ENCODE measurements around the gene ZNF519.

ZNF519 gene

GRCh38 chr18:14089781-14090180 is 42.5 kb downstream of the ZNF519 start:
- TF ChIP-seq, protein P1, sequence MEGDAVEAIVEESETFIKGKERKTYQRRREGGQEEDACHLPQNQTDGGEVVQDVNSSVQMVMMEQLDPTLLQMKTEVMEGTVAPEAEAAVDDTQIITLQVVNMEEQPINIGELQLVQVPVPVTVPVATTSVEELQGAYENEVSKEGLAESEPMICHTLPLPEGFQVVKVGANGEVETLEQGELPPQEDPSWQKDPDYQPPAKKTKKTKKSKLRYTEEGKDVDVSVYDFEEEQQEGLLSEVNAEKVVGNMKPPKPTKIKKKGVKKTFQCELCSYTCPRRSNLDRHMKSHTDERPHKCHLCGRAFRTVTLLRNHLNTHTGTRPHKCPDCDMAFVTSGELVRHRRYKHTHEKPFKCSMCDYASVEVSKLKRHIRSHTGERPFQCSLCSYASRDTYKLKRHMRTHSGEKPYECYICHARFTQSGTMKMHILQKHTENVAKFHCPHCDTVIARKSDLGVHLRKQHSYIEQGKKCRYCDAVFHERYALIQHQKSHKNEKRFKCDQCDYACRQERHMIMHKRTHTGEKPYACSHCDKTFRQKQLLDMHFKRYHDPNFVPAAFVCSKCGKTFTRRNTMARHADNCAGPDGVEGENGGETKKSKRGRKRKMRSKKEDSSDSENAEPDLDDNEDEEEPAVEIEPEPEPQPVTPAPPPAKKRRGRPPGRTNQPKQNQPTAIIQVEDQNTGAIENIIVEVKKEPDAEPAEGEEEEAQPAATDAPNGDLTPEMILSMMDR (conservative IDR thresholded peaks at IDR 0.05; ENCODE audit: control insufficient read depth, insufficient read depth, low read depth, low read length): no peak
- H3K4me3 ChIP-seq (ENCODE audit: control insufficient read depth, low read depth, low read length): no peak overlapping the region
- peak; percentile 2 for DNase-seq (ENCODE audit: low read depth)

DNA sequence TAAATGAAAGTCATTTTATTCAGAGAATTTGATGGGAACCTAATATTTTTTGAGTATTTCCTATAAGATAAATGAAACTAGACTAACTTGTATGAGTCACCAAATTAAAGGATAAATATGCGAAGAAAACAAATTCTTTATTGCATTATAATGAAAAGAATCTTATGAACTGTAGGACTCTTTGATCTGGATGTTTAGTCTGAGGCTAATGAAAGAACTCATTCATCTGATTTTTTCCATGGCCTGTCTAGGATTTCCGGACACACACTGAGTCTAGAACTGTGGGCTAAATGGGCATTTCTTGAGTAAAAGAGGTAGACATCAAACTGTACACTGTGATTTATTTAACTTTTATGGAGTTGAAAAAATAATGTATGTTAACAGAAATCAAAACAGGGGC is 43.0 kb downstream of the ZNF519 start:
- TF ChIP-seq, protein P1 (conservative IDR thresholded peaks at IDR 0.05; ENCODE audit: control insufficient read depth, insufficient read depth, low read depth, low read length): no peak
- no peak for DNase-seq (ENCODE audit: low read depth)
- H3K4me3 ChIP-seq (ENCODE audit: control insufficient read depth, low read depth, low read length): no peak overlapping the region

GRCh38 chr18:14086458-14087231 is 45.6 kb downstream of the ZNF519 start:
- no peak overlapping the region for H3K4me3 ChIP-seq (ENCODE audit: control insufficient read depth, low read depth, low read length)
- peak; percentile 53 for DNase-seq (ENCODE audit: low read depth)
- TF ChIP-seq, protein P1 (conservative IDR thresholded peaks at IDR 0.05; ENCODE audit: control insufficient read depth, insufficient read depth, low read depth, low read length): peak; percentile 77

DNA sequence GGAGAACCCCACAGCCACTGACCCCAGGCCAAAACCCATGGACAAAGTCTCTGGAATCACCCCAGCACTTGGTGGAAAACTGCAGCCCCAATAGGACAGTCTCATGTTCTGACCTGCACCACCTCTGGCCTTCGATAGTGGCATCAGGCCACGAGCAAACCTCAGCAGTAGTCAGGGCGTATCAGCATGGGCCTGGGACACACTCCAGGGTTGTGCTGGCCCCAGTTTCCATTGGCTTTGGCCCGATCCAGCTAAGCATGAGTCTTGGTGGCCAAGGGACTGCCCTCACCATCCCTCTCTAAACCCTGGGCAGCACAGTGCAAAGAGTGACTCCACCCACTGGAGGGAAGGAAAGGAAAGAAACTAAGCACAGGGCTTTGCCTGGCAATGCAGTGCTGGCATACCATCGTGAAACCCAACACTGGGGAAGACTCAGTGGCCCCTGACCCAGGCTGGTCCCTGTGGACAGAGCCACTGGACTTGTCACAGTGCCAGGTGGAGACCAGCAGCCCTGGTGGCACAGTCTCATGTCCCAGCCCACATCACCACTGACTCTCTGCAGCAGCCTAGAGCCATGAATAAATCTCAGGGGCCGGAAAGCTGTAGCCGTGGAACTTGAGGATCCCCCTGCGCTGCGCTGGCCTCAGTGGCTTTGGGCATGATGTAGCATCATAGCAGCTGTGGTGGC is 46.3 kb downstream of the ZNF519 start:
- TF ChIP-seq, protein P1 (conservative IDR thresholded peaks at IDR 0.05; ENCODE audit: control insufficient read depth, insufficient read depth, low read depth, low read length): no peak
- no peak overlapping the region for H3K4me3 ChIP-seq (ENCODE audit: control insufficient read depth, low read depth, low read length)
- DNase-seq (ENCODE audit: low read depth): no peak

DNA sequence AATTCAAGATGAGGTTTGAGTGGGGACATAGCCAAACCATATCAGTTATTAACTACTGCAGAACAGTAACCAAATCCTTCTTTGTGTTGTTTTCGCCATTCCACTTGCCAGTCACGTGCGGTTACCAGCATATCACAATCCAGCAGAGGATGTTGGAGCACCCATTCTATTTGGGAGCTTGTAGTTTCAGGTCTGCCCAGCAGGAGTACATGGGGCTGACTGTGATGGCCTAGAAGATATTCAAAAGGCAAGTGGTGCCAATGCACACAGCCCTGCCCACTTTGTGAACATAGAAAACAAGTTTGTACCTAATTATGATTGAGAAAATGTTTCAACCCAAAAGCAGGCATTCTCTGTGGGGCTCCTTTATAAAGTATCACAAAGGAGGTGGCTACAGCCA is 57.0 kb downstream of the ZNF519 start:
- H3K4me3 ChIP-seq (ENCODE audit: control insufficient read depth, low read depth, low read length): no peak overlapping the region
- DNase-seq (ENCODE audit: low read depth): no peak
- TF ChIP-seq, protein P1 (conservative IDR thresholded peaks at IDR 0.05; ENCODE audit: control insufficient read depth, insufficient read depth, low read depth, low read length): no peak

DNA sequence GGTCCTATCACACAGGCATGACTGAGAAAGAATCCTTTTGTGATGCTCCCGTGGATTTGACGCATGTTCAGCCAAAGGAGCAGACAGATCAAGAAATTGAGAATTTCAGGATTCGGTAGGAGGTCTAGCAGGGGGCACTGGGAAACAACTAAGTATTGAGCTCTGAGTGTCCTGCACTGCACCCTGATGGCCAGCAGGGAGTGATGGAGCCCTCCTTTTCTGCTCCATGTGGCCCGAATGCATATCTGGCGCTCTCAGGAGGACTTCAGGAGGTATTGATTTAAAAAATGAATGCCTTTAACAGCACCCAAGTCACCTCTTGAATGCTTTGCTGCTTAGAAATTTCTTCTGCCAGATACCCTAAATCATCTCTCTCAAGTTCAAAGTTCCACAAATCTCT is 58.0 kb downstream of the ZNF519 start:
- H3K4me3 ChIP-seq (ENCODE audit: control insufficient read depth, low read depth, low read length): no peak overlapping the region
- DNase-seq (ENCODE audit: low read depth): no peak
- TF ChIP-seq, protein P1 (conservative IDR thresholded peaks at IDR 0.05; ENCODE audit: control insufficient read depth, insufficient read depth, low read depth, low read length): no peak

Measured in fibroblast of mammary gland (primary cell).